GM23248 (cell line): ENCODE measurements around the gene ASIC2.

ENCODE experiments used
- EZH2 ChIP-seq: fragments of 200-600 bp; sonication (generic); IDR thresholded peaks from 2 replicates; pipeline ENCODE4 v1.6.1; 2018; ENCODE audit warnings: antibody characterized with exemption, mild to moderate bottlenecking; ENCODE audit not compliant: insufficient read depth, poor library complexity, severe bottlenecking
- EZH2phosphoT487 ChIP-seq: fragments of 200-600 bp; sonication (generic); IDR thresholded peaks from 2 replicates; pipeline ENCODE4 v1.6.1; 2018; ENCODE audit warnings: antibody characterized with exemption, moderate library complexity, mild to moderate bottlenecking, low read depth; ENCODE audit not compliant: insufficient read depth

DNA sequence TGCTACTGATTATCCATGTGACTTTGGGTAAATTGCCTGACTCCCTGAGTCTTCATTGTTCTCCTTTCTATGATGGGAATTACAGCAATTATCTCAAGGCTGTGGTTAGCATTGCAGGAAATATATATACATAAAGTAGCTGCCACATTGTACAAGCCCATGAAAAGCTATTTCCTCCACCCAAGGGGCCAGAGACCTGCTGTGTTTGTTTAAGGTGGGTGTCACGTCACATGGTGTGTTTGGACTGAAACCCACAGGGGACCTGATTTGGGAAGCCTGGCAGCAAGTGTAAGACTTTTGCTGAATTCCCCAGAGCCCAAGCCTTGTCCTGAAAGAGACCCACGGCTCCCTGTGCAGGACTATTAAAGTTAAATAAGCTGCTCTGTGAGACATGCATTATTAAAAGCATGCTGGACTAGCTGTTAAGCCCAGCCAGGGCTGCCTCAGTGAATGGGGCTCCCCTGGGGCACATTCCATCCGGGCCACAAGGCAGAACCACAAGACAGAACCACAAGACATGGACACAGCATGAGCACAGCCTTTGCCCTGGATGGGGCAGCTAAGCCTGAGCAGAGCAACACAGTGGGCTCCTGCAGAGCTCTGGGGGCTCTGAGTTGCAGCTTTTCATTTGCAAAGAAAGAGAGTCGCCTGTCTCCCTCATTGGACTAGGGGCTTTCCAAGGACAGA lies 152.5 kb downstream of the ASIC2 start:
- no peak for TF ChIP-seq EZH2phosphoT487
- TF ChIP-seq EZH2, result no peak
